ACC112 (cell line): Measurements from ENCODE around the gene CAMTA1.
"Not testable (repeated sequence)": the region's sequence is repeated elsewhere in the genome, so short reads cannot be mapped to it uniquely, and the experiment has no call there.

Experiments
- H2AFZ ChIP-seq: fragments of 200-600 bp; sonication (generic); one replicate; pipeline ENCODE4 v1.6.0; 2017; ENCODE audit warnings: antibody characterized with exemption, low read length; ENCODE audit not compliant: unreplicated experiment
- H3K27ac ChIP-seq: fragments of 200-600 bp; sonication (generic); 2 replicates; pipeline ENCODE4 v1.5.1; 2014; ENCODE audit warnings: low read depth, mild to moderate bottlenecking, antibody characterized with exemption, low read length, moderate library complexity
- H3K27me3 ChIP-seq: fragments of 200-600 bp; sonication (generic); 2 replicates; pipeline ENCODE4 v1.6.1; 2014; ENCODE audit warnings: mild to moderate bottlenecking, antibody characterized with exemption, low read length, moderate library complexity, mixed read lengths; ENCODE audit not compliant: insufficient read depth
- H3K36me3 ChIP-seq: fragments of 200-600 bp; sonication (generic); 2 replicates; pipeline ENCODE4 v1.6.1; 2016; ENCODE audit warnings: mild to moderate bottlenecking, antibody characterized with exemption, low read length, moderate library complexity, mixed read lengths; ENCODE audit not compliant: insufficient read depth
- H3K4me1 ChIP-seq: fragments of 200-600 bp; sonication (generic); one replicate; pipeline ENCODE4 v1.6.1; 2016; ENCODE audit warnings: low read length, mixed read lengths; ENCODE audit not compliant: insufficient read depth, unreplicated experiment, control insufficient read depth
- H3K4me3 ChIP-seq: fragments of 200-600 bp; sonication (generic); 2 replicates; pipeline ENCODE4 v1.5.1; 2014; ENCODE audit warnings: mild to moderate bottlenecking, low read depth, low read length
- H3K79me2 ChIP-seq: fragments of 200-600 bp; sonication (generic); one replicate; pipeline ENCODE4 v1.6.0; 2016; ENCODE audit warnings: low read length; ENCODE audit not compliant: control insufficient read depth, unreplicated experiment, insufficient read depth

CAMTA1 gene, protein sequence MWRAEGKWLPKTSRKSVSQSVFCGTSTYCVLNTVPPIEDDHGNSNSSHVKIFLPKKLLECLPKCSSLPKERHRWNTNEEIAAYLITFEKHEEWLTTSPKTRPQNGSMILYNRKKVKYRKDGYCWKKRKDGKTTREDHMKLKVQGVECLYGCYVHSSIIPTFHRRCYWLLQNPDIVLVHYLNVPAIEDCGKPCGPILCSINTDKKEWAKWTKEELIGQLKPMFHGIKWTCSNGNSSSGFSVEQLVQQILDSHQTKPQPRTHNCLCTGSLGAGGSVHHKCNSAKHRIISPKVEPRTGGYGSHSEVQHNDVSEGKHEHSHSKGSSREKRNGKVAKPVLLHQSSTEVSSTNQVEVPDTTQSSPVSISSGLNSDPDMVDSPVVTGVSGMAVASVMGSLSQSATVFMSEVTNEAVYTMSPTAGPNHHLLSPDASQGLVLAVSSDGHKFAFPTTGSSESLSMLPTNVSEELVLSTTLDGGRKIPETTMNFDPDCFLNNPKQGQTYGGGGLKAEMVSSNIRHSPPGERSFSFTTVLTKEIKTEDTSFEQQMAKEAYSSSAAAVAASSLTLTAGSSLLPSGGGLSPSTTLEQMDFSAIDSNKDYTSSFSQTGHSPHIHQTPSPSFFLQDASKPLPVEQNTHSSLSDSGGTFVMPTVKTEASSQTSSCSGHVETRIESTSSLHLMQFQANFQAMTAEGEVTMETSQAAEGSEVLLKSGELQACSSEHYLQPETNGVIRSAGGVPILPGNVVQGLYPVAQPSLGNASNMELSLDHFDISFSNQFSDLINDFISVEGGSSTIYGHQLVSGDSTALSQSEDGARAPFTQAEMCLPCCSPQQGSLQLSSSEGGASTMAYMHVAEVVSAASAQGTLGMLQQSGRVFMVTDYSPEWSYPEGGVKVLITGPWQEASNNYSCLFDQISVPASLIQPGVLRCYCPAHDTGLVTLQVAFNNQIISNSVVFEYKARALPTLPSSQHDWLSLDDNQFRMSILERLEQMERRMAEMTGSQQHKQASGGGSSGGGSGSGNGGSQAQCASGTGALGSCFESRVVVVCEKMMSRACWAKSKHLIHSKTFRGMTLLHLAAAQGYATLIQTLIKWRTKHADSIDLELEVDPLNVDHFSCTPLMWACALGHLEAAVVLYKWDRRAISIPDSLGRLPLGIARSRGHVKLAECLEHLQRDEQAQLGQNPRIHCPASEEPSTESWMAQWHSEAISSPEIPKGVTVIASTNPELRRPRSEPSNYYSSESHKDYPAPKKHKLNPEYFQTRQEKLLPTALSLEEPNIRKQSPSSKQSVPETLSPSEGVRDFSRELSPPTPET (N-terminal part only)

GRCh38 chr1:6785318-6785727 is at the start of gene CAMTA1:
CAMTA1 (plus strand) TSS chr1:6785454; CDS start chr1:6785531, 77 bp downstream.
- Histone ChIP-seq H3K4me3 (peak within 1 kb of the TSS; percentile 99), H3K27ac (peak within 1 kb of the TSS; percentile 93), H3K36me3 (no peaks in the 10 kb centered on the region), H3K27me3 (no peaks in the 10 kb centered on the region), H3K79me2 (peaks cover 43% of the 10 kb centered on the region), H3K4me1 (peaks cover 12% of the 10 kb centered on the region), H2AFZ (peak within 1 kb of the TSS; percentile 79)

DNA sequence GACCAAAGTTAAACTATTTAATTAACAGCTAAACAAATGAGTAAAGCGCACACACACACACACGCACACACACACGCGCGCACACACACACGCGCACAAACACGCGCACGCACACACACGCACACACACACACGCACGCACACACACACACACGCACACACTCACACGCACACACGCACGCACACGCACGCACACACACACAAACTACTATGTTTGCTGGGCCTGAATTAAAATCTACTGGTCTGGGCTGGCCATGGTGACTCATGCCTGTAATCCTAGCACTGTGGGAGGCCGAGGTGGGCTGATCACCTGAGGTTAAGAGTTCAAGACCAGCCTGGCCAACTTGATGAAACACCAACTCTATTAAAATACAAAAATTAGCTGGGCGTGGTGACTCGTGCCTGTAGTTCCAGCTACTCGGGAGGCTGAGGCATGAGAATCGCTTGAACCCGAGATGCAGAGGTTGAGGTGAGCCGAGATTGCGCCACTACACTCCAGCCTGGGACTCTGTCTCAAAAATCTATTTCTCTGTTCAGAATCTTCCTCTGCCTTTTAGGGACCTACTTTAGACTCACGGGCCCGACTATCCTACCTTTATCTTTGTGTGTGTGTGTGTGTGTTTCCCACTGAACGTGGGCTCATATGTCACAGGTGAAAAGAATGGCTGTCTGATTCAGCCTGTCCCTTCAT is 46.1 kb upstream of the CAMTA1 start:
- H3K27ac ChIP-seq: no peak overlapping the region
- H3K79me2 ChIP-seq: no peaks in the 10 kb centered on the region
- peaks cover 19% of the 10 kb centered on the region for H3K4me1 ChIP-seq
- no peak overlapping the region for H2AFZ ChIP-seq
- no peaks in the 10 kb centered on the region for H3K27me3 ChIP-seq
- H3K4me3 ChIP-seq: no peak overlapping the region
- H3K36me3 ChIP-seq: no peaks in the 10 kb centered on the region

GRCh38 chr1:6742676-6743188 is 42.5 kb upstream of the CAMTA1 start:
- not testable (repeated sequence) for H3K4me3 ChIP-seq, H3K79me2 ChIP-seq, H3K4me1 ChIP-seq, H3K27ac ChIP-seq, H3K27me3 ChIP-seq, H3K36me3 ChIP-seq
- peak overlapping the region; percentile 96 for H2AFZ ChIP-seq

DNA sequence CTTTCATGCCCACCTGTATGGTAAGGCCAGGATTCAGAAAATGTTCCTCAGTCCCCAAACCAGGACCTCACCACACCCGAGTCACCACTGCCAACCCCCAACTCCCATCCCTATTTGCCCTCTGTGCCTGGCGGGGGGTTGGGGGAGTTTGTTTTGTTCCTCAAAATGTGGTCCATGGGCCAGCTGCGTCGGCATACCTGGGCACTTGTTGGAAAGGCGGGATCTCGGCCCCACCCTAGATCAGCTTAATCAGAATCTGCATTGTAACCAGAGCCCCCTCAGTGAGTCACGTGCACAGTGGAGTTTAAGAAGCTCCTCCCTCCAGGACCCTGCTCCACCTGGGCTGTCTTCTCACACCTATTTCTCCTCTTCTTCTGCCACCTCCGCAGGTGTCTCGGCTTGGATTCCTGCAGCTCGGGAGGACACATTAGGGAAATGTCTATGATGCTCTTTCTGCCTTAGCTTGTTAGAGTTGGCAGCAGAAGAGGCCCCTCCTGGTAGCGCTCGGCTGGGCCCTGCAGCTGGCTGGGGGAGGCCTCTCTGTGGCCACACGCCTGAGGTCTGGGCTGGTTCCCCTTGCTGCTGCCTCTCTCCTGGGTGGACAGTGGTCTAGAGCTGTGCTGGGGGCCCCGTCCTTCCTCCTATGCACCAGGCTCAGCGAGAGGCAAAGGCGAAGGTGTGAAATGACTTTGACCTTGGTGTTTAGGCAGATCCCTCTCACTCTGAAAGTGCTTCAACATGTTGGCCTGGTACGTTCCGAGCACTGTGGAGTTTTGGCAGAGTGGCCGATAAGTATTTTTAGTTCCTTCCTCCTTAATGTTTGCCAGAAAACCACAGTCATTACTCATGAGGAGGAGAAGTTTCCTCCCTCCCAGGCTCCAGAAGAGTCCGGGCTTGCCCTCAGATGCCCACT is 41.8 kb upstream of the CAMTA1 start:
- Histone ChIP-seq H2AFZ (peak overlapping the region; percentile 96), H3K27me3 (peaks cover 9% of the 10 kb centered on the region; the same call in 1 of the 2 replicates), H3K4me1 (peaks cover 10% of the 10 kb centered on the region), H3K4me3 (peak overlapping the region; percentile 57), H3K79me2 (no peaks in the 10 kb centered on the region), H3K27ac (peak overlapping the region; percentile 69), H3K36me3 (no peaks in the 10 kb centered on the region)

DNA sequence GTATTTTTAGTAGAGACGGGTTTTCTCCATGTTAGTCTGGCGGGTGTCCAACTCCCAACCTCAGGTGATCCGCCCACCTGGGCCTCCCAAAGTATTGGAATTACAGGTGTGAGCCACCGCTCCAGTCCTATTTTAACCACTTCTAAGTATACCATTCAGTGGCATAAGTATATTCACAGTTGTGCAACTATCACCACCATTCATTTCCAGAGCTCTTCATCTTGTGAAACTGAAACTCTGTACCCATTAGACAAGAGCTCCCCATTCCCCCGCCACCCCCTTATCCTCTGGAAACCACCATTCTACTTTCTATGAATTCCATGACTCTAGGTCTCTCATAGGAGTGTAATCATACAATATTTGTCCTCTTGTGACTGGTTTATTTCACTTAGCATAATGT is 40.2 kb upstream of the CAMTA1 start:
- H3K27ac ChIP-seq: no peak overlapping the region
- H3K79me2 ChIP-seq: no peaks in the 10 kb centered on the region
- H3K4me1 ChIP-seq: peaks cover 10% of the 10 kb centered on the region
- H3K27me3 ChIP-seq: peaks cover 23% of the 10 kb centered on the region
- H3K4me3 ChIP-seq: no peak overlapping the region
- no peaks in the 10 kb centered on the region for H3K36me3 ChIP-seq
- H2AFZ ChIP-seq: no peak overlapping the region

DNA sequence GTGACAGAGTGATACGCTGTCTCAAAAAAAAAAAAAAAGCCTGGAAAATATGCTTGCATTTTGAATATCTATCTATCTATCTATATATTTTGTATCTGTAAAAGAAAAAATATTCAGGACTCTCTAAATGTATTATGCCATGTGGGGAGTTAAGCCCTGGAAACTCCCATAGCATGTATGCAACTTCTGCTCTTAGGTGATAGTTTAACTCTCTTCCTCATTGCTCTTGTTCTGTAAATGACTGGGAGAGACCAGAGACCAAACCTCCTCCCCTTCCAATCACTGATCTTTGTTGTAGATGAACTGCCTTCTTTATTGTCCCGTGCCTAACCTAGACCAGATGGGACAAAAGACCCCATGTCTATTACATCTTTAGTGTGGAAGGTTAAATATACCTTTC is 37.6 kb upstream of the CAMTA1 start:
- Histone ChIP-seq H3K36me3 (no peaks in the 10 kb centered on the region), H3K4me3 (no peak overlapping the region)

DNA sequence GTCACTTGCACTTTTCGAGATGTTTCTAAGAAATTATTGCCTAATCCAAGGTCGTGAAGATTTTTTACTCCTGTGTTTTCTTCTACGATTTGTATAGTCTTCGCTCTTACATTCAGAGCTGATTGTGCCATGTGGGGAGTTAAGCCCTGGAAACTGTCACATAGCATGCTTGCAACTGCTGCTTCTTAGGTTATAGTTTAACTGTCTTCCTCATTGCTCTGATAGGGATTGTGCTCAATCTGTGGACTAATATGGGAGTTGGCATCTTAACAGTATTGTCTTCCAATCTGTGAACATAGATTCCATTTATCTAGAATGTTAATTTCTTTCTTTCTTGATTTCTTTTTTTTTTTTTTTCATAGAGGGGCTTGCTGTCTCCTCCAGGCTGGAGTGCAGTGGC is 34.8 kb upstream of the CAMTA1 start:
- no peak overlapping the region for H2AFZ ChIP-seq

More for the DNA sequence above, 37.6 kb upstream of the CAMTA1 start:
- peaks cover 23% of the 10 kb centered on the region for H3K27me3 ChIP-seq
- peaks cover 10% of the 10 kb centered on the region for H3K4me1 ChIP-seq
- H3K27ac ChIP-seq: no peak overlapping the region
- H2AFZ ChIP-seq: no peak overlapping the region
- no peaks in the 10 kb centered on the region for H3K79me2 ChIP-seq

GRCh38 chr1:6753320-6754140 is 31.7 kb upstream of the CAMTA1 start:
- peak overlapping the region; percentile 19; the same call in 1 of the 2 replicates for H3K4me3 ChIP-seq
- no peak overlapping the region for H3K27ac ChIP-seq
- no peaks in the 10 kb centered on the region for H3K36me3 ChIP-seq
- H2AFZ ChIP-seq: peak overlapping the region; percentile 10
- H3K27me3 ChIP-seq: peaks cover 22% of the 10 kb centered on the region
- peaks cover 5% of the 10 kb centered on the region for H3K4me1 ChIP-seq
- H3K79me2 ChIP-seq: no peaks in the 10 kb centered on the region

More for the DNA sequence above, 34.8 kb upstream of the CAMTA1 start:
- no peaks in the 10 kb centered on the region for H3K36me3 ChIP-seq
- H3K79me2 ChIP-seq: no peaks in the 10 kb centered on the region
- H3K27me3 ChIP-seq: peaks cover 27% of the 10 kb centered on the region
- H3K4me1 ChIP-seq: no peaks in the 10 kb centered on the region
- H3K4me3 ChIP-seq: no peak overlapping the region
- H3K27ac ChIP-seq: no peak overlapping the region
